Naive thymus-derived CD8-positive, alpha-beta T cell (primary cell): Measurements from ENCODE around the gene ADCK2. TPM values are rescaled to one million over a fixed set of nuclear protein-coding genes. Genes with fewer than 3 reads are reported as not detected.
A peak's percentile ranks its signal among the peaks of the same experiment; 100 is the strongest.
"Not testable (repeated sequence)": the region's sequence is repeated elsewhere in the genome, so short reads cannot be mapped to it uniquely, and the experiment has no call there.

Source experiments
- ATAC-seq, 2 donors: fragments of 150-1000 bp; cut with Tn5 transposase in 1 of 2; sonication (Bioruptor Pico), chemical (Tn5 transposase) in 1 of 2; 1 replicate in 1 of 2; 2 replicates in 1 of 2; pipeline ENCODE4 v1.10.0; 2021; ENCODE audit warnings: mild to moderate bottlenecking in 2 of 2, moderate library complexity in 2 of 2
- POLR2A ChIA-PET: fragments of 350-600 bp; sonication (Branson Sonifier 250); formaldehyde crosslinking; loops from one replicate; lab custom pipeline; 2021; ENCODE audit warnings: antibody characterized with exemption; lab: Charles Lee
- DNase-seq, 10 donors: peaks; one replicate each; pipeline versions ENCODE4 v3.0.0 to v3.0.0-alpha.2; 2020 to 2022
- H3K27ac Mint-ChIP-seq, 10 donors: one replicate each; pipeline ENCODE4 v1.8.0; 2020 to 2022; ENCODE audit warnings: mild to moderate bottlenecking in 10 of 10, mixed read lengths in 10 of 10, moderate library complexity in 4 of 10, inconsistent platforms in 1 of 10
- H3K27me3 Mint-ChIP-seq, 5 donors: one replicate each; pipeline ENCODE4 v1.8.0; 2021 to 2022; ENCODE audit warnings: mixed read lengths in 5 of 5
- H3K36me3 Mint-ChIP-seq, 3 donors: one replicate each; pipeline ENCODE4 v1.8.0; 2020 to 2022; ENCODE audit warnings: mixed read lengths in 3 of 3, mild to moderate bottlenecking in 2 of 3, inconsistent platforms in 1 of 3
- H3K4me1 Mint-ChIP-seq, 4 donors: one replicate each; pipeline ENCODE4 v1.8.0; 2021 to 2022; ENCODE audit warnings: mixed read lengths in 4 of 4
- H3K4me3 Mint-ChIP-seq, 10 donors: one replicate each; pipeline ENCODE4 v1.8.0; 2020 to 2022; ENCODE audit warnings: mild to moderate bottlenecking in 10 of 10, mixed read lengths in 10 of 10, moderate library complexity in 6 of 10, inconsistent platforms in 1 of 10
- H3K9me3 Mint-ChIP-seq, 9 donors: one replicate each; pipeline ENCODE4 v1.8.0; 2020 to 2022; ENCODE audit warnings: mixed read lengths in 9 of 9, mild to moderate bottlenecking in 3 of 9, inconsistent platforms in 1 of 9, moderate library complexity in 1 of 9
- polyA plus RNA-seq, 3 donors: library from polyadenylated mRNA; unstranded; fragments of 300-500 nt; fragmentation: Illumina TruSeq; gene quantifications; one replicate each; pipeline ENCODE4 v1.2.3, GENCODE V29; 2021
- total RNA-seq, 8 experiments: library from RNA in 2 of 8; stranded (reverse) in 2 of 8; gene quantifications; one replicate each; pipeline ENCODE4 v1.2.3 and lab custom pipeline; 2021 to 2026

Gene ADCK2
- total and polyA plus RNA-seq, 5 experiments from 2014 or later, result 16.4 to 28.5 (median 25.2) TPM

- Mint-ChIP-seq H3K27ac (no peak overlapping the region), H3K4me1 (peaks cover 18 to 25% (median 22%) of the 10 kb centered on the region in 4 donors), H3K4me3 (peak overlapping the region in 4 of 10 donors; percentile 5 to 87 (median 39)), H3K9me3 (peaks cover 0 to 4% (median 0%) of the 10 kb centered on the region in 9 donors), H3K27me3 (peaks cover 39 to 70% (median 46%) of the 10 kb centered on the region in 5 donors), H3K36me3 (peaks cover 0 to 6% (median 0%) of the 10 kb centered on the region in 3 donors)
- POLR2A ChIA-PET, result no interaction called here
- no peak for ATAC-seq
- DNase-seq, result no peak
Measured at GRCh38 chr7:140638173-140638791, 34.5 kb upstream of the ADCK2 start.

GRCh38 chr7:140639366-140640053 lies 33.2 kb upstream of the ADCK2 start:
- H3K36me3 Mint-ChIP-seq, result peaks cover 0 to 6% (median 0%) of the 10 kb centered on the region in 3 donors
- peaks cover 41 to 76% (median 48%) of the 10 kb centered on the region in 5 donors for H3K27me3 Mint-ChIP-seq
- H3K9me3 Mint-ChIP-seq, result peaks cover 0 to 4% (median 0%) of the 10 kb centered on the region in 9 donors
- H3K4me1 Mint-ChIP-seq, result peaks cover 18 to 25% (median 22%) of the 10 kb centered on the region in 4 donors
- peak overlapping the region in 7 of 10 donors; percentile 16 to 69 (median 42) for H3K27ac Mint-ChIP-seq
- ATAC-seq (peak; percentile 16 to 36), DNase-seq (peak in 2 of 10 donors; percentile 21 to 24)
- POLR2A ChIA-PET, result no interaction called here
- peak overlapping the region; percentile 82 to 94 (median 88) for H3K4me3 Mint-ChIP-seq

GRCh38 chr7:140640060-140640637 lies 32.6 kb upstream of the ADCK2 start:
- H3K36me3 Mint-ChIP-seq, result peaks cover 0 to 6% (median 0%) of the 10 kb centered on the region in 3 donors
- H3K4me1 Mint-ChIP-seq, result peaks cover 18 to 25% (median 22%) of the 10 kb centered on the region in 4 donors
- POLR2A ChIA-PET, result no interaction called here
- peak in 1 of 10 donors; percentile 10 for DNase-seq
- H3K27me3 Mint-ChIP-seq, result peaks cover 41 to 81% (median 48%) of the 10 kb centered on the region in 5 donors
- peak overlapping the region in 7 of 10 donors; percentile 16 to 69 (median 42) for H3K27ac Mint-ChIP-seq
- ATAC-seq, result peak; percentile 49 to 60
- H3K9me3 Mint-ChIP-seq, result peaks cover 0 to 4% (median 0%) of the 10 kb centered on the region in 9 donors
- peak overlapping the region; percentile 82 to 94 (median 88) for H3K4me3 Mint-ChIP-seq

DNA sequence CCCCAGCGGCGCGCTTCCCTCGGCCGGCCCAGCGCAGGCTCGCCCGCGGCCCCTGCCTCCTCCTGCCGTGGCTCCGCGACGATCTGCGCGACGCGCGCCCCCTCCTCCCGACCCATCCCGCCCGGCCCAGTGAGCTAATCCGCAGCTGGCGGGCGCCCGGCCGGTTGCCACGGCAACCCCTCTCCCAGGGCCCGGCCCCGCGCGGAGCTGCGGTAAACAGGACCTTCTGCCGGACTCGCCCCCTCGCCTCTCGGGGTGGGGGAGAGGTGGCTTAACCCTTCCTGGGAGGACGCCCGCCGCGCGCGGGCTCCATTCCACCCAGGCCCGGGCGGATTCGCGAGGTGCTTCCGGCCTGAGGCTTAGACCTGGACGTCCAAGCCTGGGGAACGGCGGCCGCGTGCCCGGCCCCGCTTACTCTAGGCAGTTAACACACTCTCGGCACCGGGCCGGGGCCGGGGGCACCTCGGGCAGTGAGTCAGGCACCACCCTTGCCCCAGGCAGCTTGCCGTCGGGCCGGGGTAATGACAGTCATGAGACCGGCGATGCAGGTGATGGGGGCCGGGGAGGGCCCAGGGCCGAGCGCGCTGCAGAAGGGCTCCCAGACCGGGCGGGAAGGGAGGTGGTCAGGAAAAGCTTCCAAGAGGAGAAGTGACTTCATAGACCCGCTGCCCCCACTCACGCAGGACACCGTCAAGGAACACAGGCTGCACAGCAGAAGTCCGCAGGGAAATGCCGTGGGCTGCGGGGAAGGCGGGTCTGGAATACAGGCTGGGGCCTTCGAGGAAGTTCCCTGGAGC lies 31.8 kb upstream of the ADCK2 start, which contains the start of gene DENND2A:
TSS of gene DENND2A (minus strand) at position 87 of the 797 bp plus-strand sequence. CDS start 38,416 bp downstream, outside the sequence.
- DNase-seq, result peak in 2 of 10 donors; percentile 10 to 11
- peaks cover 0 to 4% (median 0%) of the 10 kb centered on the region in 9 donors for H3K9me3 Mint-ChIP-seq
- H3K27me3 Mint-ChIP-seq, result peaks cover 39 to 76% (median 46%) of the 10 kb centered on the region in 5 donors
- POLR2A ChIA-PET, result interaction anchor here (0.6 to 1.1 kb wide), 3 partner anchors 15 to 49 kb away, joined by 3 to 5 read pairs (median 4); no protein-coding TSS in a partner anchor
- ATAC-seq, result peak; percentile 38 to 56
- peaks cover 0 to 6% (median 0%) of the 10 kb centered on the region in 3 donors for H3K36me3 Mint-ChIP-seq
- H3K4me3 Mint-ChIP-seq, result peak within 1 kb of the TSS; percentile 82 to 94 (median 88)
- peaks cover 18 to 25% (median 22%) of the 10 kb centered on the region in 4 donors for H3K4me1 Mint-ChIP-seq
- H3K27ac Mint-ChIP-seq, result peak within 1 kb of the TSS in 7 of 10 donors; percentile 16 to 69 (median 43)

DNA sequence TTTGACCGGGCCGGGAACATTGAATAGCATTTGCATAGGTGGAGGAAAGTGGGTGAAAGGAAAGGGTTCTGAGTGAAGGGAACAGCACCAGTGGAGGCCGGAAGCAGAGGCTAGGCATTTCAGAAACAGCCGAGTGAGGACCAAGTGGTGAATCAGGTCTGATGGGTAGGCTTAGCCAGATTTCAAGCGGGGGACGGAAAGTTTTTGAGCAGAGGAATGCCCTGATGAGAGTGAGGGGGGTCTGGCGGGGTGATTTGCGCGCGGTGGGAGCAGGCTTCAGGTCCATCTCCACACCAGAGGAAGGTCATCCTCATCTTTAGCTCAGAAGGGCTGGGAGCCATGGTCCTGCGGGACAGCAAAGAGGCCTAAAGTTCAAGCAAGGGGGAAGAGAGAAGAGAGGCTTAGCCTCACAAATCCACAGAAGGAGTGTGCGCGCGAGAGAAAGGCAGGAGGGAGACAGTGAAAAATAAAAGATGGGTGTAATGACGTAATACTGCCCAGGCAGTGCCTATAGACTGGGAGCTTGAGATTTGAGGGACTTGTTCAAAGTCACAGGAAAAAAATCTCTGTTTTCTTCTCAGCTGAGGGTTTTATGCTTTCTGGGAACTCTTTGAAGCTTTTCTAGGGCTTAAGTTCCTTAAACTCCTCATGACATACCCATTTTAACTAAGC lies 31.1 kb upstream of the ADCK2 start:
- ATAC-seq, result no peak
- Mint-ChIP-seq H3K36me3 (peaks cover 0 to 6% (median 0%) of the 10 kb centered on the region in 3 donors), H3K27me3 (peaks cover 37 to 71% (median 44%) of the 10 kb centered on the region in 5 donors), H3K9me3 (peaks cover 0 to 4% (median 0%) of the 10 kb centered on the region in 9 donors), H3K4me3 (peak overlapping the region; percentile 34 to 89 (median 64)), H3K4me1 (peaks cover 19 to 28% (median 23%) of the 10 kb centered on the region in 4 donors), H3K27ac (peak overlapping the region in 1 of 10 donors; percentile 45)
- POLR2A ChIA-PET, result interaction anchor here (0.6 to 1.1 kb wide), 4 partner anchors 14 to 116 kb away, joined by 3 to 5 read pairs (median 4); no protein-coding TSS in a partner anchor
- no peak for DNase-seq

DNA sequence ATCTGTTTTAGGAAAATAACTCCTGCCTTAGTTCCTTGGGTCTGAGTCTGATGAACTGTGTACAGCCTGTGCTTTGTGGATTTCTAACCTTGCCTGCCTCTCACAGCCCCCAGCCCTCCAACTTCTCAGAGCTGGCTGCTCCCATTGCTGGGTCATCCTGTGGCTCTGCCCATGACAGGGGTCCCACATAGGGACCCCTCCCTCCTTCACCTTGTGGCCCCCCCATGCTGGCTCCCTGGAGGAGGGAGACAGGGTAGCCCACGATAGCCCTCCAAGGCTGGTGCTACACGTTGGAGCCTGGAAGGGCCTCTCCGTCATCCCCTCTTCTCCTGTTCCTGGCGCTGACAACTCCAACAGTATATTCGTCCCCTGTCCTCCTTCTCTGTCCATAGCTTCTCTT lies 29.3 kb upstream of the ADCK2 start:
- POLR2A ChIA-PET, result no interaction called here
- Mint-ChIP-seq H3K4me3 (no peak overlapping the region), H3K36me3 (peaks cover 0 to 6% (median 0%) of the 10 kb centered on the region in 3 donors), H3K27ac (no peak overlapping the region), H3K4me1 (peaks cover 22 to 36% (median 30%) of the 10 kb centered on the region in 4 donors), H3K27me3 (peaks cover 24 to 53% (median 30%) of the 10 kb centered on the region in 5 donors), H3K9me3 (peaks cover 0 to 2% (median 0%) of the 10 kb centered on the region in 9 donors)
- no peak for ATAC-seq
- DNase-seq, result no peak

DNA sequence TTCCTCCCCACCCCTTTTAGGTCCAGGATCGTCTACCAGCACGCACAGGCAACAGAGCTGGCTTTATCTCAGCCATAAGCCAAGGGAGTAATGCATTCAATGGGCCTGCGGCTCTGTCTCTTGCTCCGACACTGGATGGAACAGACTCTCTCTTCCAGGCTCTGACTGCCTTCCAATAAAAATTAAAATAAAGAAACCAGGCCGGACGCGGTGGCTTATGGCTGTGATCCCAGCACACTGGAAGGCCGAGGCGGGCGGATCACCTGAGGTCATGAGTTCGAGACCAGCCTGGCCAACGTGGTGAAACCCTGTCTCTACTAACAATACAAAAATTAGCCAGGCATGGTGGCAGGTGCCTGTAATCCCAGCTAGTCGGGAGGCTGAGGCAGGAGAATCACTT lies 28.0 kb upstream of the ADCK2 start:
- Mint-ChIP-seq H3K4me1 (peaks cover 15 to 24% (median 22%) of the 10 kb centered on the region in 4 donors), H3K27ac (peak overlapping the region in 1 of 10 donors; percentile 60), H3K27me3 (peaks cover 16 to 40% (median 20%) of the 10 kb centered on the region in 5 donors)
- H3K36me3 Mint-ChIP-seq, ATAC-seq, DNase-seq, H3K9me3 Mint-ChIP-seq, H3K4me3 Mint-ChIP-seq, POLR2A ChIA-PET: not testable (repeated sequence)

GRCh38 chr7:140645166-140645900 lies 27.4 kb upstream of the ADCK2 start:
- Mint-ChIP-seq H3K4me3 (no peak overlapping the region), H3K4me1 (peaks cover 12 to 21% (median 18%) of the 10 kb centered on the region in 4 donors), H3K9me3 (peaks cover 0 to 2% (median 0%) of the 10 kb centered on the region in 9 donors), H3K27me3 (peaks cover 13 to 34% (median 18%) of the 10 kb centered on the region in 5 donors), H3K27ac (peak overlapping the region in 1 of 10 donors; percentile 60), H3K36me3 (peaks cover 0 to 4% (median 0%) of the 10 kb centered on the region in 3 donors)
- ATAC-seq, result no peak
- POLR2A ChIA-PET, result no interaction called here
- DNase-seq, result no peak

GRCh38 chr7:140646931-140647647 lies 25.7 kb upstream of the ADCK2 start:
- peaks cover 4 to 22% (median 11%) of the 10 kb centered on the region in 5 donors for H3K27me3 Mint-ChIP-seq
- POLR2A ChIA-PET, result no interaction called here
- H3K27ac Mint-ChIP-seq, result peak overlapping the region in 5 of 10 donors; percentile 12 to 80 (median 31)
- no peak overlapping the region for H3K4me3 Mint-ChIP-seq
- peaks cover 0 to 2% (median 0%) of the 10 kb centered on the region in 9 donors for H3K9me3 Mint-ChIP-seq
- ATAC-seq (peak; percentile 95 to 98), DNase-seq (peak in 7 of 10 donors; percentile 16 to 42 (median 27))
- H3K4me1 Mint-ChIP-seq, result peaks cover 6 to 11% (median 9%) of the 10 kb centered on the region in 4 donors
- no peaks in the 10 kb centered on the region for H3K36me3 Mint-ChIP-seq

DNA sequence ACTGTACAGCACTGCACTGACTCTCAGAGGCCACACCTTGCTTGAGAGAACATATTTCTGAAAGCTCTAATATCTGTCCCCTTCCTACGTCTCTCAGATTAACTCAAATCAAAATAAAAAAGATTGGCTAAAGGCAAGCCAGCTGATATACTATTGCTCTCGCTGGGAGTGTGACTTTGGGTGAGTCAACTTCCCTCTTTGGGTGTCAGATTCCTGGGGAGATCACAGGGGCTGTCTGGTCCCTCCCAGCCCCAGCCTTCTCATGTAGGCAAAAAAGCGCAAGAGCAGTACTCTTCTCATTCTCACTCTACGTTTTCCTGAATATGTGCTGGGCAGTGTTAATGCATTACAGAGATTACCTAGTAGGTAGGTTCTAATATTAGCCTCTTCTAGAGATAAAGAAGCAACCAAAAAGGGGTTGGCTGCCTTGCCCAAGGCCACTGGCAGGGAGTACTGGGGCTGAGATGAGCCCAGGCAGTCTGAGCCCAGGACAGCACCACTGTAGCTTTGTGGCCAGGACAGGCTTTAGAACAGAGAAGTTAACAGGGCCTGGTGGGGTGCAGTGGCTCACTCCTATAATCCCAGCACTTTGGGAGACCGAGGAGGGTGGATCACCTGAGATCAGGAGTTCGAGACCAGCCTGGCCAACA lies 23.1 kb upstream of the ADCK2 start:
- peaks cover 13 to 17% (median 15%) of the 10 kb centered on the region in 4 donors for H3K4me1 Mint-ChIP-seq
- no peaks in the 10 kb centered on the region for H3K36me3 Mint-ChIP-seq
- H3K27ac Mint-ChIP-seq, result no peak overlapping the region
- peaks cover 0 to 10% (median 6%) of the 10 kb centered on the region in 5 donors for H3K27me3 Mint-ChIP-seq
- H3K9me3 Mint-ChIP-seq, result no peaks in the 10 kb centered on the region
- ATAC-seq (no peak), DNase-seq (no peak)
- no peak overlapping the region for H3K4me3 Mint-ChIP-seq
- POLR2A ChIA-PET, result interaction anchor here (1.0 kb wide), 1 partner anchor 41 kb away, joined by 3 read pairs; no protein-coding TSS in a partner anchor
